HS-5 (cell line): ENCODE results near the gene HIVEP2.

Experiments
- DNase-seq: peaks from one replicate; pipeline ENCODE4 v3.0.0-alpha.2; 2012; ENCODE audit warnings: low read depth

Gene HIVEP2

GRCh38 chr6:142946181-142946923 is 1.4 kb upstream of the HIVEP2 start:
- DNase-seq, result peak; percentile 90

GRCh38 chr6:142945446-142946180 is 637 bp upstream of the HIVEP2 start:
- DNase-seq, result no peak

- no peak for DNase-seq
These were observed 590 bp downstream of the HIVEP2 start for GRCh38 chr6:142944124-142945048.

GRCh38 chr6:142943711-142944123 is 1.3 kb downstream of the HIVEP2 start:
- no peak for DNase-seq

- no peak for DNase-seq
These were observed 2.2 kb downstream of the HIVEP2 start for GRCh38 chr6:142942805-142943227.

GRCh38 chr6:142942238-142942637 is 2.7 kb downstream of the HIVEP2 start:
- no peak for DNase-seq

GRCh38 chr6:142941018-142941417 is 4.0 kb downstream of the HIVEP2 start:
- DNase-seq, result no peak

- DNase-seq, result no peak
These were observed 4.5 kb downstream of the HIVEP2 start for GRCh38 chr6:142940487-142940886.

- no peak for DNase-seq
These were observed 6.5 kb downstream of the HIVEP2 start for GRCh38 chr6:142938510-142938909.

GRCh38 chr6:142937986-142938385 is 7.0 kb downstream of the HIVEP2 start:
- DNase-seq, result no peak

- DNase-seq, result no peak
These were observed 9.1 kb downstream of the HIVEP2 start for GRCh38 chr6:142935553-142936517.

- DNase-seq, result no peak
These were observed 10.4 kb downstream of the HIVEP2 start for GRCh38 chr6:142934599-142934998.

- DNase-seq, result no peak
These were observed 10.9 kb downstream of the HIVEP2 start for GRCh38 chr6:142934106-142934505.

GRCh38 chr6:142933701-142934100 is 11.3 kb downstream of the HIVEP2 start:
- no peak for DNase-seq

- no peak for DNase-seq
These were observed 12.1 kb downstream of the HIVEP2 start for GRCh38 chr6:142932889-142933288.

GRCh38 chr6:142929751-142930358 is 15.1 kb downstream of the HIVEP2 start:
- DNase-seq, result no peak

GRCh38 chr6:142927904-142928303 is 17.1 kb downstream of the HIVEP2 start:
- DNase-seq, result no peak

GRCh38 chr6:142927271-142927580 is 17.8 kb downstream of the HIVEP2 start:
- DNase-seq, result no peak

- DNase-seq, result no peak
These were observed 18.3 kb downstream of the HIVEP2 start for GRCh38 chr6:142926494-142927270.

- DNase-seq, result no peak
These were observed 18.8 kb downstream of the HIVEP2 start for GRCh38 chr6:142926177-142926493.
